ENCODE measurements around the gene ERC2. TPM values are rescaled to one million over a fixed set of nuclear protein-coding genes. Genes with fewer than 3 reads are reported as not detected.

ERC2 gene
- total RNA-seq, 4 donors from 2014 or later, result 0.81 to 2.9 (median 1.6) TPM

GRCh38 chr3:56113908-56114307, 354.4 kb downstream of the ERC2 start:
- 89 to 95% methylated on average over 2 of the region's 2 CpGs for WGBS, 2 donors (ENCODE audit: low coverage in 1 of 2)
- TF ChIP-seq CTCF (IDR thresholded peaks at IDR 0.05), result no peak
- TF ChIP-seq POLR2AphosphoS5 (IDR thresholded peaks at IDR 0.05), result no peak
- no peak for TF ChIP-seq POLR2A (IDR thresholded peaks at IDR 0.05)
- no peak for TF ChIP-seq EP300 (IDR thresholded peaks at IDR 0.05)

GRCh38 chr3:56113231-56113630, 355.0 kb downstream of the ERC2 start:
- H3K27ac ChIP-seq, result no peak overlapping the region
- no peaks in the 10 kb centered on the region for H3K27me3 ChIP-seq
- H3K36me3 ChIP-seq, result no peaks in the 10 kb centered on the region
- H3K4me1 ChIP-seq, result peaks cover 0 to 11% (median 0%) of the 10 kb centered on the region in 3 donors
- WGBS, 2 donors (ENCODE audit: low coverage in 1 of 2), result 83 to 100% methylated on average over 1 of the region's 1 CpG
- TF ChIP-seq EP300 (IDR thresholded peaks at IDR 0.05) (no peak), POLR2AphosphoS5 (IDR thresholded peaks at IDR 0.05) (no peak), POLR2A (IDR thresholded peaks at IDR 0.05) (no peak), CTCF (IDR thresholded peaks at IDR 0.05) (no peak)
- ATAC-seq, result no peak
- no peak overlapping the region for H3K4me3 ChIP-seq
- peaks cover 0 to 14% (median 0%) of the 10 kb centered on the region in 3 donors for H3K9me3 ChIP-seq

More at GRCh38 chr3:56113908-56114307, 354.4 kb downstream of the ERC2 start:
- H3K27ac ChIP-seq, result no peak overlapping the region
- H3K36me3 ChIP-seq, result no peaks in the 10 kb centered on the region
- H3K4me1 ChIP-seq, result peaks cover 0 to 11% (median 0%) of the 10 kb centered on the region in 3 donors
- no peak for ATAC-seq
- H3K9me3 ChIP-seq, result peaks cover 0 to 14% (median 0%) of the 10 kb centered on the region in 3 donors
- H3K27me3 ChIP-seq, result no peaks in the 10 kb centered on the region
- no peak overlapping the region for H3K4me3 ChIP-seq

GRCh38 chr3:56111606-56112304, 356.5 kb downstream of the ERC2 start:
- Histone ChIP-seq H3K27ac (no peak overlapping the region), H3K36me3 (no peaks in the 10 kb centered on the region), H3K9me3 (peaks cover 0 to 14% (median 0%) of the 10 kb centered on the region in 3 donors), H3K27me3 (no peaks in the 10 kb centered on the region), H3K4me3 (no peak overlapping the region), H3K4me1 (peaks cover 0 to 11% (median 0%) of the 10 kb centered on the region in 3 donors)
- TF ChIP-seq POLR2AphosphoS5 (IDR thresholded peaks at IDR 0.05), result no peak
- no peak for TF ChIP-seq POLR2A (IDR thresholded peaks at IDR 0.05)
- no peak for TF ChIP-seq CTCF (IDR thresholded peaks at IDR 0.05)
- no peak for TF ChIP-seq EP300 (IDR thresholded peaks at IDR 0.05)
- 18 to 45% methylated on average over 3 of the region's 3 CpGs for WGBS, 2 donors (ENCODE audit: low coverage in 1 of 2)
- no peak for ATAC-seq

- TF ChIP-seq POLR2AphosphoS5 (IDR thresholded peaks at IDR 0.05) (no peak), CTCF (IDR thresholded peaks at IDR 0.05) (no peak), EP300 (IDR thresholded peaks at IDR 0.05) (no peak), POLR2A (IDR thresholded peaks at IDR 0.05) (no peak)
- WGBS, 2 donors (ENCODE audit: low coverage in 1 of 2), result 51 to 83% methylated on average over 2 to 3 of the region's 3 CpGs
- Histone ChIP-seq H3K4me3 (no peak overlapping the region), H3K4me1 (peaks cover 0 to 11% (median 0%) of the 10 kb centered on the region in 3 donors), H3K27me3 (no peaks in the 10 kb centered on the region), H3K9me3 (peaks cover 0 to 12% (median 0%) of the 10 kb centered on the region in 3 donors), H3K36me3 (no peaks in the 10 kb centered on the region), H3K27ac (no peak overlapping the region)
- ATAC-seq, result no peak
These were observed 357.4 kb downstream of the ERC2 start for GRCh38 chr3:56110886-56111285.

- H3K4me3 ChIP-seq, result no peak overlapping the region
- H3K27ac ChIP-seq, result no peak overlapping the region
- TF ChIP-seq POLR2A (IDR thresholded peaks at IDR 0.05) (no peak), CTCF (IDR thresholded peaks at IDR 0.05) (no peak), POLR2AphosphoS5 (IDR thresholded peaks at IDR 0.05) (no peak), EP300 (IDR thresholded peaks at IDR 0.05) (no peak)
- H3K9me3 ChIP-seq, result no peaks in the 10 kb centered on the region
- H3K36me3 ChIP-seq, result no peaks in the 10 kb centered on the region
- peaks cover 0 to 11% (median 0%) of the 10 kb centered on the region in 3 donors for H3K4me1 ChIP-seq
- H3K27me3 ChIP-seq, result no peaks in the 10 kb centered on the region
- ATAC-seq, result no peak
These were observed 361.1 kb downstream of the ERC2 start for GRCh38 chr3:56107157-56107556.
